GM19193 (cell line): ENCODE measurements around the gene HRH4.

Experiments used
- POLR2A ChIP-seq: IDR thresholded peaks from 4 replicates; pipeline ENCODE4 v1.6.1; 2011; ENCODE audit not compliant: insufficient read depth, insufficient read length; ENCODE audit errors: extremely low read depth

HRH4 gene

GRCh38 chr18:24456549-24456948 is 3.9 kb upstream of the HRH4 start:
- no peak for TF ChIP-seq POLR2A

- no peak for TF ChIP-seq POLR2A
Observed at GRCh38 chr18:24459772-24460171, 665 bp upstream of the HRH4 start.

GRCh38 chr18:24461996-24462395 is 1.6 kb downstream of the HRH4 start:
- no peak for TF ChIP-seq POLR2A

- TF ChIP-seq POLR2A: no peak
Observed at GRCh38 chr18:24462838-24463775, 2.7 kb downstream of the HRH4 start.

- TF ChIP-seq POLR2A: no peak
Observed at GRCh38 chr18:24465486-24465885, 5.0 kb downstream of the HRH4 start.

- TF ChIP-seq POLR2A: no peak
Observed at GRCh38 chr18:24466771-24467170, 6.3 kb downstream of the HRH4 start.

GRCh38 chr18:24470022-24470618 is 9.7 kb downstream of the HRH4 start:
- no peak for TF ChIP-seq POLR2A

- TF ChIP-seq POLR2A: no peak
Observed at GRCh38 chr18:24470805-24471204, 10.4 kb downstream of the HRH4 start.

- TF ChIP-seq POLR2A: no peak
Observed at GRCh38 chr18:24472591-24472990, 12.2 kb downstream of the HRH4 start.

GRCh38 chr18:24474406-24474805 is 14.0 kb downstream of the HRH4 start:
- TF ChIP-seq POLR2A: no peak

GRCh38 chr18:24475926-24476589 is 15.6 kb downstream of the HRH4 start:
- TF ChIP-seq POLR2A: no peak

- TF ChIP-seq POLR2A: no peak
Observed at GRCh38 chr18:24479371-24479770, 18.9 kb downstream of the HRH4 start.

- no peak for TF ChIP-seq POLR2A
Observed at GRCh38 chr18:24482821-24483220, 22.4 kb downstream of the HRH4 start.

- TF ChIP-seq POLR2A: no peak
Observed at GRCh38 chr18:24485681-24486080, 25.2 kb downstream of the HRH4 start.

GRCh38 chr18:24486684-24487083 is 26.2 kb downstream of the HRH4 start:
- TF ChIP-seq POLR2A: no peak
